ENCODE data around the gene TYMS.
A peak's percentile ranks its signal among the peaks of the same experiment; 100 is the strongest.

The TYMS gene

DNA sequence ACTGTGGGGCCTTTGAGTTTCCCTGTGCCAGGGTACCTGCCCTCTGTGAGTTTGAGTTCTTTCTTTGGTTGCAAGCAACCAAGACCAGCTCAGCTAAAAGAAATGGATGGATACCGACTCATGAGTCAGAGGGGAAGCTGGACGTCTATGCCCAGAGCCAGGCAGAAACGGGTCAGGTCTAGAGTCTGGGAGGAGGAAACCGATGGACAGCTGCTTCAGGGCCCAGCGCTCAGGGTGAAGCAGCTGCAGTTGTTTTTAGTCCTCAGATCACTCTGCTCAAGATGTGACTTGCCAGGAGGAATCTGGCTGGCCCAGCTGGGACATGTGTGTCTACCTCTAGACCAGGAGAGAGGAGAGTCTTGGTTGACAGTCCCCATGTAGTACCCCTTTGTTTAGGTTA, 10.1 kb upstream of the TYMS start:
- Histone ChIP-seq H3K27ac (replicated peaks) (no peak overlapping the region), H3K4me3 (replicated peaks; ENCODE audit: insufficient read depth, low read length) (no peak overlapping the region), H3K27me3 (ENCODE audit: insufficient read depth, poor library complexity, severe bottlenecking) (no peaks in the 10 kb centered on the region)
- TF ChIP-seq, protein P1, sequence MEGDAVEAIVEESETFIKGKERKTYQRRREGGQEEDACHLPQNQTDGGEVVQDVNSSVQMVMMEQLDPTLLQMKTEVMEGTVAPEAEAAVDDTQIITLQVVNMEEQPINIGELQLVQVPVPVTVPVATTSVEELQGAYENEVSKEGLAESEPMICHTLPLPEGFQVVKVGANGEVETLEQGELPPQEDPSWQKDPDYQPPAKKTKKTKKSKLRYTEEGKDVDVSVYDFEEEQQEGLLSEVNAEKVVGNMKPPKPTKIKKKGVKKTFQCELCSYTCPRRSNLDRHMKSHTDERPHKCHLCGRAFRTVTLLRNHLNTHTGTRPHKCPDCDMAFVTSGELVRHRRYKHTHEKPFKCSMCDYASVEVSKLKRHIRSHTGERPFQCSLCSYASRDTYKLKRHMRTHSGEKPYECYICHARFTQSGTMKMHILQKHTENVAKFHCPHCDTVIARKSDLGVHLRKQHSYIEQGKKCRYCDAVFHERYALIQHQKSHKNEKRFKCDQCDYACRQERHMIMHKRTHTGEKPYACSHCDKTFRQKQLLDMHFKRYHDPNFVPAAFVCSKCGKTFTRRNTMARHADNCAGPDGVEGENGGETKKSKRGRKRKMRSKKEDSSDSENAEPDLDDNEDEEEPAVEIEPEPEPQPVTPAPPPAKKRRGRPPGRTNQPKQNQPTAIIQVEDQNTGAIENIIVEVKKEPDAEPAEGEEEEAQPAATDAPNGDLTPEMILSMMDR (IDR thresholded peaks at IDR 0.05; ENCODE audit: insufficient read depth, low read length) = no peak
- TF ChIP-seq REST (IDR thresholded peaks at IDR 0.05; ENCODE audit: insufficient replicate concordance, low read depth) (no peak), GABPA (IDR thresholded peaks at IDR 0.05; ENCODE audit: low read depth) (no peak), SPI1 (IDR thresholded peaks at IDR 0.05; ENCODE audit: borderline replicate concordance, low read depth) (no peak), POLR2AphosphoS5 (IDR thresholded peaks at IDR 0.05; ENCODE audit: low read depth) (no peak)
- no peak for DNase-seq (ENCODE audit: low read depth in 1 of 2, low spot score in 1 of 2)

DNA sequence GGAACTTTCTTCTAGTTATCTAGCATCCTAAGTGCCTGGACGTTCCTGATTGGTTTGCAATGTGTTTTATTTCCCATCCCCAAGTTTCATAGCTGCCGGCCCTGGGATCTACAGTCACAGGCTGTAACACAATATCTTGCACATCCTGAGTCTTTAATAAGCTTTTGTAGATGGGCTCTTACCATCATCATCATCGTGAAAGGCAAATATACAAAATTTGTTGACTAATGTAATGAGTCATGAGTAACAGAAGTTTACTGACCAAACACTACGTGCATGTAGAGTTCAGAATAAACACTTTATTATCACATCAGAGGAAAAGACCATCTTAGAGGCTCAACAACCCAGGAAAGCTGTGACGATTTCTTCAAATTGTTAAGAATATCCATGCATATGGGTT, 8.1 kb upstream of the TYMS start:
- Histone ChIP-seq H3K27me3 (ENCODE audit: insufficient read depth, poor library complexity, severe bottlenecking) (no peaks in the 10 kb centered on the region), H3K27ac (replicated peaks) (no peak overlapping the region), H3K4me3 (replicated peaks; ENCODE audit: insufficient read depth, low read length) (no peak overlapping the region)
- no peak for DNase-seq (ENCODE audit: low read depth in 1 of 2, low spot score in 1 of 2)
- TF ChIP-seq, protein P1 (IDR thresholded peaks at IDR 0.05; ENCODE audit: insufficient read depth, low read length) = no peak
- TF ChIP-seq REST (IDR thresholded peaks at IDR 0.05; ENCODE audit: insufficient replicate concordance, low read depth) = no peak
- TF ChIP-seq SPI1 (IDR thresholded peaks at IDR 0.05; ENCODE audit: borderline replicate concordance, low read depth) = no peak
- no peak for TF ChIP-seq GABPA (IDR thresholded peaks at IDR 0.05; ENCODE audit: low read depth)
- TF ChIP-seq POLR2AphosphoS5 (IDR thresholded peaks at IDR 0.05; ENCODE audit: low read depth) = no peak

DNA sequence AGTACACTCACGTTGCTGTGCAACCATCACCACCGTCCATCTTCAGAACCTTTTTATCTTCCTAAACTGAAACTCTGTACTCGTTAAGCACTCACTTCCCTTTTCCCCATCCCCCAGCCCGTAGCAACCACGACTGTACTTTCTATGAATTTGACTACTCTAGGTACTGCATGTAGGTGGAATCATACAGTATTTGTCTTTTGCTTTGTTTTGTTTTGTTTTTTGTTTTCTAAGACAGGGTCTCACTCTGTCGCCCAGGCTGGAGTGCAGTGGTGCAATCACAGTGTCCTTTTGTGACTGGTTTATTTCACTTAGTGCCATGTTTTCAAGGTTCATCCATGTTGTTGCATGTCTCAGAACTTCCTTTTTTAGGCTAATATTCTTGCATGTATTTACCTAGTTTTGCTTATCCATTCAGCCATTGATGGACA, 7.0 kb upstream of the TYMS start:
- Histone ChIP-seq H3K4me3 (replicated peaks; ENCODE audit: insufficient read depth, low read length) (no peak overlapping the region), H3K27ac (replicated peaks) (peak overlapping the region; percentile 71), H3K27me3 (ENCODE audit: insufficient read depth, poor library complexity, severe bottlenecking) (no peaks in the 10 kb centered on the region)
- DNase-seq (ENCODE audit: low read depth in 1 of 2, low spot score in 1 of 2) = peak; percentile 72 to 83
- TF ChIP-seq, protein P1 (IDR thresholded peaks at IDR 0.05; ENCODE audit: insufficient read depth, low read length) = no peak
- TF ChIP-seq SPI1 (IDR thresholded peaks at IDR 0.05; ENCODE audit: borderline replicate concordance, low read depth) = peak; percentile 98

DNA sequence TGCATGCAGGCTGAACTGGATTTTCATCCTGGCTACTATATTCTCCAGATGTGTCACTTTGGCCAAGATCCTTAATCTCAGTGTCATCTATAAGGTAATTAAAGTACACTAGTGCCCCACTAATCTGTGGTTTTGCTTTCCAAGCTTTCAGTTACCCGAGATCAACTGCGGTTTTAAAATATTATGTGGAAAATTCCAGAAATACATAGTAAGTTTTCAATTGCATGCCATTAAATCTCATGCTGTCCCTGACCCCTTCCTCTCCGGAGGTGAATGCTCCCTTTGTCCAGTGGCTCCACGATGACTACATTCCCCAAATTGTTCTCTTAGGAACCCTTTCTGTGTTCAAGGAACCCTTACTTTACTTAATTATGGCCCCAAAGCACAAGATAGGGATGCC, 5.3 kb upstream of the TYMS start:
- DNase-seq (ENCODE audit: low read depth in 1 of 2, low spot score in 1 of 2) = no peak
- H3K27ac ChIP-seq (replicated peaks) = peak overlapping the region; percentile 18
- H3K27me3 ChIP-seq (ENCODE audit: insufficient read depth, poor library complexity, severe bottlenecking) = no peaks in the 10 kb centered on the region
- TF ChIP-seq SPI1 (IDR thresholded peaks at IDR 0.05; ENCODE audit: borderline replicate concordance, low read depth) (no peak), GABPA (IDR thresholded peaks at IDR 0.05; ENCODE audit: low read depth) (no peak), REST (IDR thresholded peaks at IDR 0.05; ENCODE audit: insufficient replicate concordance, low read depth) (no peak), POLR2AphosphoS5 (IDR thresholded peaks at IDR 0.05; ENCODE audit: low read depth) (no peak)
- TF ChIP-seq, protein P1 (IDR thresholded peaks at IDR 0.05; ENCODE audit: insufficient read depth, low read length) = no peak
- H3K4me3 ChIP-seq (replicated peaks; ENCODE audit: insufficient read depth, low read length) = no peak overlapping the region
